Measurements from ENCODE around the gene MTPN.

GRCh38 chr7:135970045-135970444 lies 7.1 kb downstream of the MTPN start:
- TF ChIP-seq CTCF (IDR thresholded peaks at IDR 0.05), result no peak
- no peak for TF ChIP-seq POLR2A (IDR thresholded peaks at IDR 0.05)
